Stimulated activated CD4-positive, alpha-beta T cell treated with anti-CD3 and anti-CD28 coated beads, Interleukin-15, amount 100 ng/mL, for 24 hours (primary cell): ENCODE results near the gene TRIM44.
"Not testable (repeated sequence)": the region's sequence is repeated elsewhere in the genome, so short reads cannot be mapped to it uniquely, and the experiment has no call there.

ENCODE experiments used
- DNase-seq: peaks from one replicate; pipeline ENCODE4 v3.0.0-alpha.2; 2020

The TRIM44 gene

GRCh38 chr11:35721651-35722282 is 59.2 kb downstream of the TRIM44 start:
- no peak for DNase-seq

GRCh38 chr11:35722641-35723040 is 60.1 kb downstream of the TRIM44 start:
- no peak for DNase-seq

- DNase-seq = no peak
Measured at GRCh38 chr11:35723493-35723892, 60.9 kb downstream of the TRIM44 start.

GRCh38 chr11:35723913-35724312 is 61.3 kb downstream of the TRIM44 start:
- no peak for DNase-seq

- DNase-seq = no peak
Measured at GRCh38 chr11:35725885-35726284, 63.3 kb downstream of the TRIM44 start.

- DNase-seq = no peak
Measured at GRCh38 chr11:35727140-35727539, 64.6 kb downstream of the TRIM44 start.

GRCh38 chr11:35730254-35730653 is 67.7 kb downstream of the TRIM44 start:
- DNase-seq = no peak

- no peak for DNase-seq
Measured at GRCh38 chr11:35734669-35735410, 72.3 kb downstream of the TRIM44 start.

- no peak for DNase-seq
Measured at GRCh38 chr11:35735411-35735810, 72.8 kb downstream of the TRIM44 start.

- DNase-seq = no peak
Measured at GRCh38 chr11:35735903-35736302, 73.3 kb downstream of the TRIM44 start.

GRCh38 chr11:35736952-35737351 is 74.4 kb downstream of the TRIM44 start:
- DNase-seq = no peak

- DNase-seq = no peak
Measured at GRCh38 chr11:35740061-35740799, 77.7 kb downstream of the TRIM44 start.

GRCh38 chr11:35742707-35743454 is 80.3 kb downstream of the TRIM44 start:
- peak; percentile 4 for DNase-seq

GRCh38 chr11:35746356-35747153 is 84.0 kb downstream of the TRIM44 start:
- no peak for DNase-seq

- no peak for DNase-seq
Measured at GRCh38 chr11:35747668-35748067, 85.1 kb downstream of the TRIM44 start.

GRCh38 chr11:35748644-35749043 is 86.1 kb downstream of the TRIM44 start:
- no peak for DNase-seq

GRCh38 chr11:35750315-35750714 is 87.7 kb downstream of the TRIM44 start:
- DNase-seq = no peak

GRCh38 chr11:35750981-35751663 is 88.5 kb downstream of the TRIM44 start:
- no peak for DNase-seq

GRCh38 chr11:35751664-35752061 is 89.1 kb downstream of the TRIM44 start:
- no peak for DNase-seq

GRCh38 chr11:35752115-35752514 is 89.5 kb downstream of the TRIM44 start:
- DNase-seq = no peak

GRCh38 chr11:35753573-35753972 is 91.0 kb downstream of the TRIM44 start:
- DNase-seq = not testable (repeated sequence)

GRCh38 chr11:35759951-35760350 is 97.4 kb downstream of the TRIM44 start:
- DNase-seq = not testable (repeated sequence)
